Cardiac muscle cell (in vitro differentiated cells and primary cell): ENCODE results near the gene EGR2. TPM values are rescaled to one million over a fixed set of nuclear protein-coding genes. Genes with fewer than 3 reads are reported as not detected.

Experiments used
- DNase-seq, 2 donors: peaks; one replicate each; pipeline versions ENCODE4 v3.0.0 to v3.0.0-alpha.2; 2010 to 2017; ENCODE audit warnings: low read depth in 1 of 2, low spot score in 1 of 2
- H3K27ac ChIP-seq: fragments of 200-600 bp; sonication (generic); 2 replicates; pipeline ENCODE4 v1.5.1; 2016
- H3K27me3 ChIP-seq: fragments of 200-600 bp; sonication (generic); 2 replicates; pipeline ENCODE4 v1.6.0; 2016; ENCODE audit warnings: control low read depth
- H3K36me3 ChIP-seq: fragments of 200-600 bp; sonication (generic); 2 replicates; pipeline ENCODE4 v1.5.1; 2016; ENCODE audit warnings: control low read depth
- H3K4me1 ChIP-seq: fragments of 200-600 bp; sonication (generic); 2 replicates; pipeline ENCODE4 v1.8.1; 2017; ENCODE audit warnings: low read depth, mild to moderate bottlenecking, mixed run types
- H3K4me3 ChIP-seq: fragments of 200-600 bp; sonication (generic); 2 replicates; pipeline ENCODE4 v1.5.1; 2016; ENCODE audit warnings: mild to moderate bottlenecking
- H3K9me3 ChIP-seq: fragments of 200-600 bp; sonication (generic); 2 replicates; pipeline ENCODE4 v1.5.1; 2017; ENCODE audit warnings: low read depth, mild to moderate bottlenecking, control low read depth
- CTCF ChIP-seq: IDR thresholded peaks from 2 replicates; pipeline ENCODE4 v1.5.1; 2012; ENCODE audit warnings: low read depth, mild to moderate bottlenecking, low read length
- polyA plus RNA-seq: library from polyadenylated mRNA; unstranded; fragments of >200 nt; fragmentation: Nextera tagmentation; extraction: Ambion mirVana; gene quantifications from 2 replicates; pipeline ENCODE4 v1.2.1, GENCODE V29; 2016
- total RNA-seq: library from RNA; depleted of rRNA; stranded (reverse); fragments of >200 nt; gene quantifications from 2 replicates; pipeline ENCODE4 v1.2.3, GENCODE V29; 2016

EGR2 gene
- total and polyA plus RNA-seq, 2 experiments from 2014 or later: 0.29 to 0.33 TPM

GRCh38 chr10:62847433-62847832, 31.3 kb upstream of the EGR2 start:
- Histone ChIP-seq H3K36me3 (no peaks in the 10 kb centered on the region), H3K9me3 (no peaks in the 10 kb centered on the region), H3K4me3 (no peak overlapping the region), H3K4me1 (no peaks in the 10 kb centered on the region), H3K27me3 (no peaks in the 10 kb centered on the region), H3K27ac (no peak overlapping the region)
- DNase-seq: no peak
- TF ChIP-seq CTCF: no peak

GRCh38 chr10:62844280-62845011, 28.3 kb upstream of the EGR2 start:
- Histone ChIP-seq H3K9me3 (no peaks in the 10 kb centered on the region), H3K4me1 (no peaks in the 10 kb centered on the region), H3K4me3 (no peak overlapping the region), H3K27ac (no peak overlapping the region), H3K27me3 (peaks cover 6% of the 10 kb centered on the region), H3K36me3 (no peaks in the 10 kb centered on the region)
- TF ChIP-seq CTCF: no peak
- DNase-seq: no peak

GRCh38 chr10:62843600-62843999, 27.4 kb upstream of the EGR2 start:
- H3K4me3 ChIP-seq: no peak overlapping the region
- no peaks in the 10 kb centered on the region for H3K36me3 ChIP-seq
- H3K27ac ChIP-seq: no peak overlapping the region
- no peak for TF ChIP-seq CTCF
- peaks cover 12% of the 10 kb centered on the region for H3K27me3 ChIP-seq
- no peaks in the 10 kb centered on the region for H3K4me1 ChIP-seq
- no peaks in the 10 kb centered on the region for H3K9me3 ChIP-seq
- DNase-seq: no peak

GRCh38 chr10:62842983-62843382, 26.8 kb upstream of the EGR2 start:
- Histone ChIP-seq H3K4me1 (no peaks in the 10 kb centered on the region), H3K36me3 (no peaks in the 10 kb centered on the region), H3K27ac (no peak overlapping the region), H3K4me3 (no peak overlapping the region), H3K27me3 (peaks cover 14% of the 10 kb centered on the region), H3K9me3 (no peaks in the 10 kb centered on the region)
- DNase-seq: no peak
- no peak for TF ChIP-seq CTCF

- TF ChIP-seq CTCF: no peak
- no peaks in the 10 kb centered on the region for H3K4me1 ChIP-seq
- H3K36me3 ChIP-seq: no peaks in the 10 kb centered on the region
Observed at GRCh38 chr10:62839590-62839989, 23.4 kb upstream of the EGR2 start.

More at GRCh38 chr10:62839590-62839989, 23.4 kb upstream of the EGR2 start:
- Histone ChIP-seq H3K27ac (no peak overlapping the region), H3K9me3 (no peaks in the 10 kb centered on the region), H3K4me3 (no peak overlapping the region), H3K27me3 (peaks cover 14% of the 10 kb centered on the region)
- no peak for DNase-seq
